ENCODE measurements around the gene ZNF350.
"Not testable (repeated sequence)": the region's sequence is repeated elsewhere in the genome, so short reads cannot be mapped to it uniquely, and the experiment has no call there.

ZNF350 gene

DNA sequence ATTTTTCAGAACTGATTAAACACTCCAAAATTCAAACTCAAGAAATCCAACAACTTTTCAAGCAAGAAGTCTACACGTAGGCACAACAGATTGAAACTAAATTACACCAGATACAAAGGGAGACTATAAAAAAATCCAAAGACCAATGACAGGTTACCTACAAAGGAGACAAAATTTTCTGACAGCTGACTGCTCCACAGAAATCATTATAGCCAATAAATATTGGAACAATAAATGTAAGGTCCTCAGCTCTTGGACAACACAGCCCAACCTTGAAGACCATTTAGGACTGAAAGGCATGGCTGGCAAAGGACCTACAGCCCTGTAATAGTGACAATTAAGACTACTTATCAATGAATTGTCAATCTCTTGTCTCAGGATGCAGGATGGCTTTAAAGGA lies 15.9 kb downstream of the ZNF350 start:
- no peak for DNase-seq

DNA sequence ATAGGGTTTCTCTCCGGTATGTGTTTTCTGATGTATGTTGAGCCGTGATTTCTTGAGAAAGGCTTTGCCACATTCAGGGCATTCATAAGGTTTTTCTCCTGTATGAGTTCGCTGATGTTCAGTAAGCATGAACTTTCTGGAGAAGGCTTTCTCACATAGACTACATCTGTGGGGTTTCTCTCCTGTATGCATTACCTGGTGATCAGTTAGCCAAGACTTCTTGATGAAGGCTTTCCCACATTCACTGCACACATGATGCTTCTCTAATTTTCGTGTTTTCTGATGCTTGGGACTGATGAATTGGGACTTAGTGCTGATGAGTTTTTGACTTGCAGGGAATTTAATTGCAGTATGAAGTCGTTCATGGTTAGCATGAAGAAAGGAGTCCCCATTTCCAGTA lies 21.1 kb downstream of the ZNF350 start:
- no peak for DNase-seq

DNA sequence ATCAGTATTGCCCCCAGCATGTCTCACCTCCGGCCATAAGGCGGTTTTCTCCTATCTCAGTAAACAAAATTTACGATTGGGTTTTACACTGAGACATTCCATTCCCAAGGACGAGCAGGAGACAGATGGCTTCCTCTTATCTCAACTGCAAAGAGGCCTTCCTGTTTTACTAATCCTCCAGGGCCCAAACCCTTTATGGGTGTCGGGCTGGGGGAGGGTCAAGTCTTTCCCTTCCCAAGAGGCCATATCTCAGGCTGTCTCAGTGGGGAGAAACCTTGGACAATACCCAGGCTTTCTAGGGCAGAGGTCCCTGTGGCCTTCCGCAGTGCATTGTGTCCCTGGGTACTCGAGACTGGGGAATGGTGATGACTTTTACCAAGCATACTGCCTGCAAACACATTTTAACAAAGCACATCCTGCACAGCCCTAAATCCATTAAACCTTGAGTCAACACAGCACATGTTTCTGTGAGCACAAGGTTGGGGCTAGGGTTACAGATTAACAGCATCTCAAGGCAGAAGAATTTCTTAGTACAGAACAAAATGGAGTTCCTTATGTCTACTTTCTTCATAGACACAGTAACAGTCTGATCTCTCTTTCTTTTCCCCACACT lies 25.9 kb downstream of the ZNF350 start:
- not testable (repeated sequence) for DNase-seq

DNA sequence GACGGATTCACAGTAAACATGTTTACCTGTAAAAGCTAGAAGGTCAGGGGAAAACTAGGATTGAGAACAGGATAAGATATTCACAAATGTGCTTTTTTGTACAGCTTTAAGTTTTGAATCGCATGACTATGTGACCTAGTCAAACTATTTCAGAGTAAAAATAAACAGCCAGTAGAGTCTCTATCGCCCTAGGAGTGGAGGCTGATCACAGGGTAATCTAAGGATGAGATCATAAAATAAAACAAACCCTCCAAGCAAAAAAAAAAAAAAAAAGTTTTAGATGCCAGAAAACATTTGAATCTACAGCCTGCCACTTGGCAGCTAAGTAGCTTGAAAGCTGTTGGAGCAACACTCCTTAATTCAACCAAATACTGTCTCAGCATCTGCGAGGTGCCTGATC lies 26.8 kb downstream of the ZNF350 start:
- DNase-seq: no peak

DNA sequence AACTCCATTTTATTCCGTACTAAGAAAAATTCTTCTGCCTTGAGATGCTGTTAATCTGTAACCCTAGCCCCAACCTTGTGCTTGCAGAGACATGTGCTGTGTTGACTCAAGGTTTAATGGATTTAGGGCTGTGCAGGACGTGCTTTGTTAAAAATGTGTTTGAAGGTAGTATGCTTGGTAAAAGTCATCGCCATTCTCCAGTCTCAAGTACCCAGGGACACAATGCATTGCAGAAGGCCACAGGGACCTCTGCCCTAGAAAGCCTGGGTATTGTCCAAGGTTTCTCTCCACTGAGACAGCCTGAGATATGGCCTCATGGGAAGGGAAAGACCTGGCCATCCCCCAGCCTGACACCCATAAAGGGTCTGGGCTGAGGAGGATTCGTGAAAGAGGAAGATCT lies 28.8 kb downstream of the ZNF350 start:
- DNase-seq: not testable (repeated sequence)

DNA sequence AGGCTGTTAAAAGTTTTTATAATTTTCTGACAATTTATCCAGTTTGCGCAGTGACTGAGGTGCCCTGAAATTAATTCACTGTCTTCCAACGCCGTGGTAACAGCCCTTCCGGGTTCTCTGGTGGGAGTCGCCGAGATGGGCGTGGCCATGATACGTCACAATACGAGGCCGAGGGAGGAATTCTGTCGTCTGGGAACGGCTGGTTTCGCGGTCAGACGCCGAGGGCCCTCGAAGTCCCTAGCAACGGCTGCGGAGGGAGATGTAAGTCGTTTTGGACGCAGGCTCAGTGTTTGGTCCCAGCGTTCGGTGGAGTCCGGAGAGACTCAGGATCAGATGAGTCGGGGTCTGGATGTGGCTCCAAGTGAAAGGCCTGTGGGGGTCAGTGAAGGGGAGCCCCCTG lies 37.7 kb downstream of the ZNF350 start:
- no peak for DNase-seq

DNA sequence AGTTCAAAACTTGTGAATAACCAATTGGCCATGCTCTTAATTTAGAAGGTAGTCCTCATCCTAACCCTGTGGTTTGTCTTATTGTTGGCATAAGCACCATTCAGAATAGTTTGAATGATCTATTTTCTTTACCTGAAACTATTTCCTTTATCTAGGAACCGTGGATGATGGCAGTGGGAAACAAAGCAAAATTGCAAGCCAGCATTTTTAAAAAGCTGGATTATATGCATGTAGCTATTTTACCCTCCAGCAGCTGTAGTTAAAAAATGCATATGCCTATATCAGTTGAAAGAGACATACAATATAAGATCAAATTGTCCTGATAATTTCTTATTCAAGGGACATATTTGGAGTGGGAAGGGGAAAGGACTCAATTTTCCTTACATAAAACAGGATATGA lies 40.0 kb downstream of the ZNF350 start:
- DNase-seq: no peak

DNA sequence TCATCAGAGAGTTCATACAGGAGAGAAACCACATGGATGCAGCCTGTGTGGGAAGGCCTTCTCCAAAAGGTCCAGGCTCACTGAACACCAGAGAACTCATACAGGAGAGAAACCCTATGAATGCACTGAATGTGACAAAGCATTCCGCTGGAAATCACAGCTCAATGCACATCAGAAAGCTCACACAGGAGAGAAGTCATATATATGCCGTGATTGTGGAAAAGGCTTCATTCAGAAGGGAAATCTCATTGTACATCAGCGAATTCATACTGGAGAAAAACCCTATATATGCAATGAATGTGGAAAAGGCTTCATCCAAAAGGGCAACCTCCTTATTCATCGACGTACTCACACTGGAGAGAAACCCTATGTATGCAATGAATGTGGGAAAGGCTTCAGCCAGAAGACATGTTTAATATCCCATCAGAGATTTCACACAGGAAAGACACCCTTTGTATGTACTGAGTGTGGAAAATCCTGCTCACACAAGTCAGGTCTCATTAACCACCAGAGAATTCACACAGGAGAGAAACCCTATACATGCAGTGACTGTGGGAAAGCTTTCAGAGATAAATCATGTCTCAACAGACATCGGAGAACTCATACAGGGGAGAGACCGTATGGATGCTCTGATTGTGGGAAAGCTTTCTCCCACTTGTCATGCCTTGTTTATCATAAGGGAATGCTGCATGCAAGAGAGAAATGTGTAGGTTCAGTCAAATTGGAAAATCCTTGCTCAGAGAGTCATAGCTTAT lies 41.7 kb downstream of the ZNF350 start:
- no peak for DNase-seq

DNA sequence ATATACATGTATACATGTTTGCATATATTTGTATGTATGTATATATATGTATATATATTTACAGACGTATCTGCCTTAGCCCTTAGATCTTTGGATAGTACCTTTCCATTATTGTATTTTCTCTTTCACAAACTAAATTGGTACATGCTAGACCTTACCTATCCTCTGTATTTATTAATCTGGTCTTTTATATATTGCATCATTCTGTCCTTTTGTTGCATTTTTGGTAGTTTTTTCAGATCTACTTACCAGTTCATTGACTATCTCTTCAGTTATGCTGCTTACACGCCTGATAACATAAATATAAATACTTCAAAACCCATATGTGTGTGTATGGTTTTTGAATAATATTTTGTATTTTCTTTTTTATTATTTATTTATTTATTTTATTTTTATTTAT lies 47.7 kb downstream of the ZNF350 start:
- no peak for DNase-seq

DNA sequence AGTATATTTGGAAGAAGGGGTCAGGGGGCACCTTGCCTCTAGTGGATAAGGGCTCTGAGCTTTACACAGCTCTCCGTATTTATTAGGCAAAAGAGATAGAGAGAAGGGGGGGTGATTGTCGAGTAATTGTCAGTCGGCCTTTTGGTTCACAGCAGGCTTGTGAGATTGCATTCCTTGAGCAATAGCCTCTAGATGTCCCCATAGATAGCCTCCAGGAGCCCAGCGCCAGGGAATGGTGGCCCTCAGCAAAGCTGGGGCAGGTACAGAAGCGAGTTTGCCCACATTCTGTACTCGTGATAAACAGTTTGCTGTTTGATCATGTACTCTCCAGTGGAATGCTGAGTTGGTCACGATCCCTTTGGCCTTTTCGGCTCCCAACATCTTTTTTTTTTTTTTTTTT lies 54.7 kb downstream of the ZNF350 start:
- no peak for DNase-seq

DNA sequence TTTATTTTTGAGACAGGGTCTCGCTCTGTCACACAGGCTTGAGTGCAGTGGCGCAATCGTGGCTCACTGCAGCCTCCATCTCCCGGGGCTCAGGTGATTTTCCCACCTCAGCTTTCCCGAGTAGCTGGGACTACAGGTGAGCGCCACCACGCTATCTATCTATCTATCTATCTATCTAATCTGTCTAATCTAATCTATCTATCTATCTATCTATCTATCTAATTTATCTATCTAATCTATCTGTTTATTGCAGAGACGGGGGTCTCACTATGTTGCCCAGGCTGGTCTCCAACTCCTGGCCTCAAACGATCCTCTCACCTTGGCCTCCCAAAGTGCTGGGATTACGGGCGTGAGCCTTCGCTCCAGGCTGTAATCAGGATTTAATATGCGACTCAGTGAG lies 58.8 kb downstream of the ZNF350 start:
- DNase-seq: no peak

DNA sequence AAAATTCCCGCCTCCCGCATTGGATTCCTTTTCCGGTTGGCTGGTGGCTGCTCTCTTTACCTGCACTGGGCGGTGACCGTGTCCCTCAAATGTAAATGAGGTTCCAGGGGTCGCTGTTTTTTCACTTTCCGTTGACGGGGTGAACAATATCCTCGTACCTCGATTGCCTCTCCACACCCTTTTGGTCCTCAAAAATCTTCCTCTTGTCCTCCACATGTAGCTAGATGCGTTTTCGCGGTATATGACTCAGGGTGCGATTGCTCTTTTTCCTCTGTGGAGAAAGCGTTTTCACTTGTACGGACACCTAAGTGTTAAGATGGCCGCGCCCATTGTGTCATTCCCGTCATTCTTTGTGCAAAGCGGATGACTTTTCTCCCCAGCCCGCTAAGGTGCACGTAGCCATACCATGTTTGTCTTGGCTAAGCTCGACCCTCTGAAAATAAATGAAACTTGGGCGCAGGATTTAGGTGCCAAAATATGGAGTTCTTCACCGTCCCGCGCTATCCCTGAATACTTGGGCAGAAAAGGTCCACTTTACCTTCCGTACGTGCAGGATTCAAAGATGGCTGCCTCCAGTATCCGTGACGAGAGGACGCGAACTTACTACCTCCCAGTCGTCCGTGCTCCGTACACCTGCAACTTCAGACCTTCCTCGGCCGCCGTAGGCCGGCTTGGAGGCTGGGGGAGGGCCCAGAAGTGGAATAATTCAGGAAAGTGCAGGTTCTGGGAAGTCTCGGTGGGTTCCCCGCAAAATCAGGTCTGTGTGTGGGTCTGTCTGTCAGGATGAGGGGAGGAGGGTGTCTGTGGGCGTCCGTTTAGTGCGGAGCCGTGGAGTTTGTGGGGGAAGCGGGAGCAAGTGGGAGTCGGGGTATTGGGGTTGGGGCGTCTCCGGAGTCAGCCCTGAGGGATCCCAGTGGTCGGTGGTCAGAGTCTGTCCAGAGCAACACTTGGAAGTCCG lies 59.6 kb downstream of the ZNF350 start, which contains the start of gene ZNF613:
TSS of gene ZNF613 (plus strand) at position 689 of the 958 bp plus-strand sequence. CDS start 8,749 bp downstream, outside the sequence.
- DNase-seq: peak; percentile 73 to 74

DNA sequence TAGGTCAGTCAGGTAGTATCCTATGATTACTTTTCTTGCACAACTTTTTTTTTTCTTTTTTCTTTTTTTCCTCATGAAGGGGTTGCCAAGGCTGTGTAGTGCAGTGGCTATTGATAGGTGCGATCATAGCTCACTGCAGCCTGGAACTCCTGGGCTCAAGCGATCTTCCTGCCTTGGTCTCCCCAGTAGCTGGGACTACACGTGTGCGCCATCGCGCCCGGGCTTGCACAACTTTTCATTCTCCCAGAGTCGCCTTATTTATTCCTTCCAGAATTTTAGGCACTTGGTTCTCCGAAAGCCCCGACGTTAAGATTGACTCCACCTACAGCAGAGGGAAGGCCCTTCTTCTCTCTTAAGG lies 60.2 kb downstream of the ZNF350 start:
- DNase-seq: no peak

DNA sequence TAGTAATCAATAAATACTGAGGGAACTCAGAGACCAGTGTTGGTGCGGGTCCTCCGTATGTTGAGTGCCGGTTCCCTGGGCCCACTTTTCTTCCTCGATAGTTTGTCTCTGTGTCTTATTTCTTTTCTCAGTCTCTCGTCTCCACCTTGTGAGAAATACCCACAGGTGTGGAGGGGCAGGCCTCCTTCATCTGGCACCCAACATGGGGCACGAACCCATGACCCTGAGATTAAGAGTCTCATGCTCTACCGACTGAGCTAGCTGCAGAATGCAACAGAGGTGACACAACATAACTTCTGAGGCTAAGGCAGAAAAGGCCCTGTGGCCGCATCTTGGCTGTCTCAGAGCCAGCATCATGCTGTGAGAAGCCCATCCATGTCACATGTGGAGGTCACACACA lies 64.7 kb downstream of the ZNF350 start:
- DNase-seq: no peak

DNA sequence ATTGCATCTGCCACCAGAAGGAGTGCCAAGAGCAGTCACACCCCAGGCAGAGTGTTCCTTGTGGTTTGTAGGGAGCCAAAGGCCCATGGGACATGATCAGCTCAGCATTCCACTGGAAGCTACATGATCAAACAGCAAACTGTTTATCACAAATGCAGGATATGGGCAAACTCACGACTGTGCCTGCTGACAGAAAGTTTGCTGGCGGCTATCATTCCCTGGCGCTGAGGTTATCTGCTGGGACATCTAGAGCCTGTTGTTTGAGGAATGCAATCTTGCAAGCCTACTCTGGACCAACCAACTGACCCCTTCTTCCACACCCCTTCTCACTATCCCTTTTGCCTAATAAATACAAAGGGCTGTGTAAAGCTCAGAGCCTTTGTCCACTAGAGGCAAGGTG lies 67.0 kb downstream of the ZNF350 start:
- no peak for DNase-seq

DNA sequence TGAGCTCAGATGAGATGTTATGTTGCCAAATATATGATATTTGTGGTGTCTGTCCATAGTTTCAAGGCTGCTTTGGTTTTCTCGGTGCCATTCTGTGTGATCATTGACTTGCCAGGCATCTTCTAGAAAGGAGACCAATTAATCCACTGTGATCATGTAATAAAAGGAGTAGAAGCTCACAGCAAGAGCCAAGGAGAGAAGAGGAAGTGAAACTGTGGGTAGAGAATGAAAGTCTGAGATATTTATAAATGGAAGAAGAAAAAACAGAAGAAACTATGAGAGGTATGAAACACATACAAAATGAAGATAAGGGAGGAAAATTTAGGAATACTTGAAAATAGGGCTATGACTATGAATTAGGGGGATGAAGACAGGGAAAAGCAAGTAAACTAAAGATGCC lies 70.5 kb downstream of the ZNF350 start:
- no peak for DNase-seq

DNA sequence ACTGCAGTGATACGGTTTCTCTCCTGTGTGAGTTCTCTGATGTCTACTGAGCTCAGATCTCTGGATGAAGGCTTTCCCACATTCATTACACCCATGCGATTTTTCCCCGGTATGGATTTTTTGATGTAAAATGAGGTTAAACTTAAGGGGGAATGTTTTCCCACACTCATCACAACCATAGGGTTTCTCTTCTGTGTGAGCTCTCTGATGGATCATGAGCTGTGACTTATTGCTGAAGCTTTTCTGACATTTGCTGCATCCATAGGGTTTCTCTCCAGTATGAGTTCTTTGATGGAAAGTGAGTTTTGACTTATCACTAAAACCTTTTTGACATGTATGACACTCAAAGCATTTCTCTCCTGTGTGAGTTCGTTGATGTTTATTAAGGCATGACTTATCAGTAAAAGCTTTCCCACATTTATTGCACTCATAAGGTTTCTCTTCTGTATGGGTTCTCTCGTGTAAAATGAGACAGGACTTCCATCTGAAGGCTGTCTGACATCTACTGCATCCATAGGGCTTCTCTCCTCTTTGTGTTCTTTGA lies 71.2 kb downstream of the ZNF350 start:
- DNase-seq: no peak

Data from stimulated activated CD4-positive, alpha-beta T cell treated with anti-CD3 and anti-CD28 coated beads, Interleukin-2, amount 100 ng/mL, for 48 hours (primary cell).